NCI-H524 treated with DMSO at 0.1 percent for 48 hours (cell line): ENCODE measurements around the gene CRYBB1.
"Not testable (repeated sequence)": the region's sequence is repeated elsewhere in the genome, so short reads cannot be mapped to it uniquely, and the experiment has no call there.

Experiments used
- DNase-seq: peaks from one replicate; lab custom pipeline; 2025; lab: John Stamatoyannopoulos, UW

The CRYBB1 gene

GRCh38 chr22:26636296-26636695 is 18.5 kb upstream of the CRYBB1 start:
- no peak for DNase-seq

- no peak for DNase-seq
These were observed 17.3 kb upstream of the CRYBB1 start for GRCh38 chr22:26635117-26635516.

GRCh38 chr22:26634189-26634588 is 16.4 kb upstream of the CRYBB1 start:
- DNase-seq: no peak

GRCh38 chr22:26632422-26633155 is 14.8 kb upstream of the CRYBB1 start:
- no peak for DNase-seq

- no peak for DNase-seq
These were observed 13.5 kb upstream of the CRYBB1 start for GRCh38 chr22:26631282-26631681.

GRCh38 chr22:26629988-26630761 is 12.3 kb upstream of the CRYBB1 start:
- DNase-seq: no peak

- no peak for DNase-seq
These were observed 7.0 kb upstream of the CRYBB1 start for GRCh38 chr22:26624803-26625202.

GRCh38 chr22:26623984-26624383 is 6.2 kb upstream of the CRYBB1 start:
- DNase-seq: no peak

GRCh38 chr22:26621663-26622062 is 3.8 kb upstream of the CRYBB1 start, which contains the start of gene CRYBA4:
CRYBA4 (plus strand) TSS chr22:26621963; CDS start chr22:26622597, 634 bp downstream.
- DNase-seq: no peak

GRCh38 chr22:26620197-26620596 is 2.4 kb upstream of the CRYBB1 start:
- no peak for DNase-seq

- DNase-seq: no peak
These were observed 1.7 kb upstream of the CRYBB1 start for GRCh38 chr22:26619510-26619909.

- no peak for DNase-seq
These were observed 628 bp upstream of the CRYBB1 start for GRCh38 chr22:26618455-26618854.

GRCh38 chr22:26616650-26617049 is 1.2 kb downstream of the CRYBB1 start:
- DNase-seq: peak; percentile 15

GRCh38 chr22:26615830-26616435 is 1.9 kb downstream of the CRYBB1 start:
- DNase-seq: no peak

- no peak for DNase-seq
These were observed 2.7 kb downstream of the CRYBB1 start for GRCh38 chr22:26615149-26615548.

GRCh38 chr22:26614322-26614721 is 3.5 kb downstream of the CRYBB1 start:
- no peak for DNase-seq

- DNase-seq: not testable (repeated sequence)
These were observed 4.1 kb downstream of the CRYBB1 start for GRCh38 chr22:26613753-26614152.

GRCh38 chr22:26612652-26613051 is 5.2 kb downstream of the CRYBB1 start:
- no peak for DNase-seq

GRCh38 chr22:26610996-26611395 is 6.8 kb downstream of the CRYBB1 start:
- no peak for DNase-seq

- no peak for DNase-seq
These were observed 7.5 kb downstream of the CRYBB1 start for GRCh38 chr22:26610072-26610958.

- no peak for DNase-seq
These were observed 8.5 kb downstream of the CRYBB1 start for GRCh38 chr22:26609287-26609686.

GRCh38 chr22:26608129-26608528 is 9.7 kb downstream of the CRYBB1 start:
- no peak for DNase-seq
